Liver (tissue), 9 donors: ENCODE results near the gene TBL1XR1. TPM values are rescaled to one million over a fixed set of nuclear protein-coding genes. Genes with fewer than 3 reads are reported as not detected.

Source experiments
- DNase-seq: peaks from one replicate; pipeline ENCODE4 v3.0.0-alpha.2; 2017; ENCODE audit warnings: low spot score
- H3K27ac ChIP-seq, 2 donors: one replicate each; pipeline ENCODE4 v1.7.0; 2013; ENCODE audit warnings: inconsistent platforms in 2 of 2, low read length in 2 of 2, control low read depth in 1 of 2, low read depth in 1 of 2, mild to moderate bottlenecking in 1 of 2
- H3K27me3 ChIP-seq, 4 donors: one replicate each; pipeline versions ENCODE4 v1.6.1 to v1.7.0; 2013; ENCODE audit warnings: low read length in 3 of 4, inconsistent platforms in 1 of 4, mild to moderate bottlenecking in 1 of 4, moderate library complexity in 1 of 4; ENCODE audit not compliant: control insufficient read depth in 4 of 4, insufficient read depth in 4 of 4
- H3K36me3 ChIP-seq, 4 donors: one replicate each; pipeline versions ENCODE4 v1.6.1 to v1.7.0; 2013; ENCODE audit warnings: low read length in 3 of 4, mild to moderate bottlenecking in 3 of 4, low read depth in 1 of 4, moderate library complexity in 1 of 4; ENCODE audit not compliant: control insufficient read depth in 4 of 4, insufficient read depth in 3 of 4
- H3K4me1 ChIP-seq, 4 donors: one replicate each; pipeline versions ENCODE4 v1.6.1 to v1.7.0; 2013; ENCODE audit warnings: low read length in 3 of 4, mild to moderate bottlenecking in 3 of 4, moderate library complexity in 1 of 4; ENCODE audit not compliant: control insufficient read depth in 4 of 4, insufficient read depth in 4 of 4
- H3K4me3 ChIP-seq, 3 donors: one replicate each; pipeline versions ENCODE4 v1.6.1 to v1.7.0; 2013; ENCODE audit warnings: low read length in 3 of 3, control low read depth in 1 of 3, low read depth in 1 of 3, mild to moderate bottlenecking in 1 of 3
- H3K9ac ChIP-seq, 2 donors: one replicate each; pipeline ENCODE4 v1.7.0; 2013; ENCODE audit warnings: low read length in 2 of 2, mild to moderate bottlenecking in 2 of 2, moderate library complexity in 2 of 2, control low read depth in 1 of 2, low read depth in 1 of 2
- H3K9me3 ChIP-seq, 4 donors: one replicate each; pipeline versions ENCODE4 v1.6.1 to v1.7.0; 2013; ENCODE audit warnings: low read length in 3 of 4; ENCODE audit not compliant: control insufficient read depth in 4 of 4
- EGR1 ChIP-seq, 2 donors: IDR thresholded peaks; 2 replicates each; pipeline ENCODE4 v1.6.1; 2016 to 2018; ENCODE audit warnings: antibody characterized with exemption in 2 of 2, low read depth in 2 of 2
- FOXA1 ChIP-seq: IDR thresholded peaks from 2 replicates; pipeline ENCODE4 v1.6.1; 2016; ENCODE audit warnings: antibody characterized with exemption
- FOXA2 ChIP-seq: IDR thresholded peaks from 2 replicates; pipeline ENCODE4 v1.6.1; 2016; ENCODE audit warnings: antibody characterized with exemption
- GABPA ChIP-seq, 2 donors: IDR thresholded peaks in 1 of 2; conservative IDR thresholded peaks in 1 of 2; 2 replicates each; pipeline ENCODE4 v1.6.1; 2016; ENCODE audit warnings: antibody characterized with exemption in 2 of 2, mild to moderate bottlenecking in 1 of 2, moderate library complexity in 1 of 2
- HNF4A ChIP-seq, 2 donors: conservative IDR thresholded peaks; 2 replicates each; pipeline ENCODE4 v1.6.1; 2016; ENCODE audit warnings: antibody characterized with exemption in 2 of 2, mild to moderate bottlenecking in 2 of 2
- JUND ChIP-seq, 2 donors: IDR thresholded peaks; 2 replicates each; pipeline ENCODE4 v1.6.1; 2016; ENCODE audit warnings: antibody characterized with exemption in 2 of 2
- MAX ChIP-seq: IDR thresholded peaks from 2 replicates; pipeline ENCODE4 v1.6.1; 2016; ENCODE audit warnings: antibody characterized with exemption
- NR2F2 ChIP-seq: IDR thresholded peaks from 2 replicates; pipeline ENCODE4 v1.6.1; 2016; ENCODE audit warnings: antibody characterized with exemption
- RAD21 ChIP-seq, 2 donors: IDR thresholded peaks; 2 replicates each; pipeline ENCODE4 v1.6.1; 2016; ENCODE audit warnings: antibody characterized with exemption in 2 of 2, mild to moderate bottlenecking in 2 of 2
- RXRA ChIP-seq, 2 donors: IDR thresholded peaks; 2 replicates each; pipeline ENCODE4 v1.6.1; 2017 to 2018; ENCODE audit warnings: antibody characterized with exemption in 2 of 2, mild to moderate bottlenecking in 1 of 2
- TAF1 ChIP-seq: conservative IDR thresholded peaks from 2 replicates; pipeline ENCODE4 v1.6.1; 2016; ENCODE audit warnings: antibody characterized with exemption, mild to moderate bottlenecking
- YY1 ChIP-seq: IDR thresholded peaks from 2 replicates; pipeline ENCODE4 v1.6.1; 2016; ENCODE audit warnings: antibody characterized with exemption, mild to moderate bottlenecking
- WGBS: extraction: QIAGEN DNeasy Blood & Tissue Kit; methylation state at CpG from one replicate; pipeline ENCODE4 v1.1.7; 2013; 5-methylcytosine and 5-hydroxymethylcytosine counted together
- polyA plus RNA-seq, 2 donors: library from polyadenylated mRNA; stranded (reverse) in 1 of 2; unstranded in 1 of 2; fragments of 200-250 nt in 1 of 2; fragments of >200 nt in 1 of 2; fragmentation: Nextera tagmentation in 1 of 2; extraction: Ambion mirVana in 1 of 2; gene quantifications; one replicate each; pipeline versions ENCODE4 v1.2.1 to v1.2.3, GENCODE V29; 2013 to 2015
- total RNA-seq, 2 donors: library from RNA; depleted of rRNA; stranded (reverse); fragments of >200 nt; gene quantifications; one replicate each; pipeline ENCODE4 v1.2.3, GENCODE V29; 2014
- TF ChIP-seq, protein P1 (sequence below): IDR thresholded peaks from 2 replicates; pipeline ENCODE4 v1.6.1; 2016; ENCODE audit warnings: antibody characterized with exemption
- TF ChIP-seq, protein P2 (sequence below): IDR thresholded peaks from 2 replicates; pipeline ENCODE4 v1.6.1; 2016; ENCODE audit warnings: antibody characterized with exemption
- TF ChIP-seq, protein P3 (sequence below): IDR thresholded peaks from 2 replicates; pipeline ENCODE4 v1.6.1; 2016; ENCODE audit warnings: antibody characterized with exemption, mild to moderate bottlenecking
- TF ChIP-seq, protein P4 (sequence below): fragments of 150-350 bp; IDR thresholded peaks from 2 replicates; pipeline ENCODE4 v1.5.1; 2017; ENCODE audit warnings: improper control_type of control experiment, low read depth, low read length; ENCODE audit not compliant: missing input control
- donor health status: healthy.
- donor health status: healthy.
- donor health status: healthy.
- donor health status: healthy.
- donor health status: healthy.

The TBL1XR1 gene
- total and polyA plus RNA-seq, 4 donors: 10.3 to 65.9 (median 33.2) TPM

DNA sequence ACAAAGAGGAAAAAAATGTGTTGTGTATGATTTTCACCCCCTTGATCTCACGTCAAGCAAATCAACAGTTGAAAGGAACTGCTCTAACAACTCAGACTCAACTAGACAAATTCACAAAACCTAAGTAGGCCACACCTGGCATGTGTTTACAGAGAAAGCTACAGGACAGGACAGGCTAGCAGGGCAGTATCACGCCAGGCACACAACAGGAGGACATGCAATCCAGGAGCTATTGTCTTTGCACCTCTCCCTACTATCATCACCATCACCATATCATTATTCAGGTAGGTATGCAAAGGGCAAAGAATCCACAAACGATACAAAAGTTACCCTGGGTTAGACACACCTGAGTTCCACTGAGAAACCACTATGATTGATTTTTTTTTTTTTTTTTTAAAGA is 86.4 kb downstream of the TBL1XR1 start:
- no peaks in the 10 kb centered on the region for H3K27me3 ChIP-seq
- TF ChIP-seq FOXA2 (no peak), EGR1 (IDR thresholded peaks at IDR 0.05; ENCODE audit: low read depth in 2 of 2) (no peak), HNF4A (conservative IDR thresholded peaks at IDR 0.05) (no peak)
- 78% methylated on average over 3 of the region's 3 CpGs for WGBS
- no peak overlapping the region for H3K27ac ChIP-seq
- H3K9ac ChIP-seq: no peak overlapping the region
- no peaks in the 10 kb centered on the region for H3K9me3 ChIP-seq
- no peak overlapping the region for H3K4me3 ChIP-seq
- no peaks in the 10 kb centered on the region for H3K36me3 ChIP-seq
- no peak for DNase-seq
- H3K4me1 ChIP-seq: peaks cover 2 to 24% (median 6%) of the 10 kb centered on the region in 4 donors

DNA sequence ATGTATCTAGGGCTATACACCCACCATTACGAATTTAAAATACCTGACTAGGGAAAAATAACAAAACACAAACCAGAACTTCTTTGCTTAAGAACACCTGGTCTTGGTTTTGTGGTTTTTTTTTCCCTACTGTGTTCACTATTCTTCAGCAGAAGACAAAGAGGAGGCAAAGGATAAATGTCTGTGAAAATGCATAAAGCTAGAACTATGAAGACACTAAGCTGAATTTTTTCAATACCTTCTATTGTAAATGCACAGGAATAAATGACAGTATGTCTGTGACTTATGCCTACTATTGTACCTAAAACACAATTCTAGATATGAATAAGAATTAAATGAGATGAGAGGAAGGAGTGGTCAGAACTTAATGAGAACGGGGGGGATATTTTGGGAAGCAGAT is 86.9 kb downstream of the TBL1XR1 start:
- Histone ChIP-seq H3K27me3 (no peaks in the 10 kb centered on the region), H3K9me3 (no peaks in the 10 kb centered on the region), H3K36me3 (no peaks in the 10 kb centered on the region), H3K9ac (no peak overlapping the region), H3K4me1 (peaks cover 5 to 29% (median 9%) of the 10 kb centered on the region in 4 donors), H3K27ac (no peak overlapping the region), H3K4me3 (no peak overlapping the region)
- 82% methylated on average over 2 of the region's 2 CpGs for WGBS
- TF ChIP-seq RAD21 (IDR thresholded peaks at IDR 0.05) (no peak), TAF1 (no peak), FOXA2 (no peak), EGR1 (IDR thresholded peaks at IDR 0.05; ENCODE audit: low read depth in 2 of 2) (no peak), FOXA1 (no peak), GABPA (IDR thresholded peaks at IDR 0.05 in 1 of 2, conservative IDR thresholded peaks at IDR 0.05 in 1 of 2) (no peak), MAX (no peak), HNF4A (conservative IDR thresholded peaks at IDR 0.05) (no peak), JUND (IDR thresholded peaks at IDR 0.05) (no peak), NR2F2 (no peak), RXRA (IDR thresholded peaks at IDR 0.05) (no peak), YY1 (no peak)
- TF ChIP-seq, protein P1, sequence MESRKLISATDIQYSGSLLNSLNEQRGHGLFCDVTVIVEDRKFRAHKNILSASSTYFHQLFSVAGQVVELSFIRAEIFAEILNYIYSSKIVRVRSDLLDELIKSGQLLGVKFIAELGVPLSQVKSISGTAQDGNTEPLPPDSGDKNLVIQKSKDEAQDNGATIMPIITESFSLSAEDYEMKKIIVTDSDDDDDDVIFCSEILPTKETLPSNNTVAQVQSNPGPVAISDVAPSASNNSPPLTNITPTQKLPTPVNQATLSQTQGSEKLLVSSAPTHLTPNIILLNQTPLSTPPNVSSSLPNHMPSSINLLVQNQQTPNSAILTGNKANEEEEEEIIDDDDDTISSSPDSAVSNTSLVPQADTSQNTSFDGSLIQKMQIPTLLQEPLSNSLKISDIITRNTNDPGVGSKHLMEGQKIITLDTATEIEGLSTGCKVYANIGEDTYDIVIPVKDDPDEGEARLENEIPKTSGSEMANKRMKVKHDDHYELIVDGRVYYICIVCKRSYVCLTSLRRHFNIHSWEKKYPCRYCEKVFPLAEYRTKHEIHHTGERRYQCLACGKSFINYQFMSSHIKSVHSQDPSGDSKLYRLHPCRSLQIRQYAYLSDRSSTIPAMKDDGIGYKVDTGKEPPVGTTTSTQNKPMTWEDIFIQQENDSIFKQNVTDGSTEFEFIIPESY: no peak
- TF ChIP-seq, protein P2, sequence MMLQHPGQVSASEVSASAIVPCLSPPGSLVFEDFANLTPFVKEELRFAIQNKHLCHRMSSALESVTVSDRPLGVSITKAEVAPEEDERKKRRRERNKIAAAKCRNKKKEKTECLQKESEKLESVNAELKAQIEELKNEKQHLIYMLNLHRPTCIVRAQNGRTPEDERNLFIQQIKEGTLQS: no peak
- no peak for DNase-seq

GRCh38 chr3:177109688-177110330 is 87.5 kb downstream of the TBL1XR1 start:
- H3K27ac ChIP-seq: no peak overlapping the region
- H3K4me1 ChIP-seq: peaks cover 5 to 33% (median 10%) of the 10 kb centered on the region in 4 donors
- H3K36me3 ChIP-seq: no peaks in the 10 kb centered on the region
- no peak overlapping the region for H3K9ac ChIP-seq
- no peak overlapping the region for H3K4me3 ChIP-seq
- WGBS: 71% methylated on average over 5 of the region's 5 CpGs
- H3K27me3 ChIP-seq: no peaks in the 10 kb centered on the region
- no peaks in the 10 kb centered on the region for H3K9me3 ChIP-seq
- DNase-seq: no peak
- TF ChIP-seq RXRA (IDR thresholded peaks at IDR 0.05) (no peak), TAF1 (no peak), JUND (IDR thresholded peaks at IDR 0.05) (no peak), GABPA (IDR thresholded peaks at IDR 0.05 in 1 of 2, conservative IDR thresholded peaks at IDR 0.05 in 1 of 2) (no peak), MAX (no peak), RAD21 (IDR thresholded peaks at IDR 0.05) (no peak), FOXA1 (no peak)
- TF ChIP-seq, protein P3, sequence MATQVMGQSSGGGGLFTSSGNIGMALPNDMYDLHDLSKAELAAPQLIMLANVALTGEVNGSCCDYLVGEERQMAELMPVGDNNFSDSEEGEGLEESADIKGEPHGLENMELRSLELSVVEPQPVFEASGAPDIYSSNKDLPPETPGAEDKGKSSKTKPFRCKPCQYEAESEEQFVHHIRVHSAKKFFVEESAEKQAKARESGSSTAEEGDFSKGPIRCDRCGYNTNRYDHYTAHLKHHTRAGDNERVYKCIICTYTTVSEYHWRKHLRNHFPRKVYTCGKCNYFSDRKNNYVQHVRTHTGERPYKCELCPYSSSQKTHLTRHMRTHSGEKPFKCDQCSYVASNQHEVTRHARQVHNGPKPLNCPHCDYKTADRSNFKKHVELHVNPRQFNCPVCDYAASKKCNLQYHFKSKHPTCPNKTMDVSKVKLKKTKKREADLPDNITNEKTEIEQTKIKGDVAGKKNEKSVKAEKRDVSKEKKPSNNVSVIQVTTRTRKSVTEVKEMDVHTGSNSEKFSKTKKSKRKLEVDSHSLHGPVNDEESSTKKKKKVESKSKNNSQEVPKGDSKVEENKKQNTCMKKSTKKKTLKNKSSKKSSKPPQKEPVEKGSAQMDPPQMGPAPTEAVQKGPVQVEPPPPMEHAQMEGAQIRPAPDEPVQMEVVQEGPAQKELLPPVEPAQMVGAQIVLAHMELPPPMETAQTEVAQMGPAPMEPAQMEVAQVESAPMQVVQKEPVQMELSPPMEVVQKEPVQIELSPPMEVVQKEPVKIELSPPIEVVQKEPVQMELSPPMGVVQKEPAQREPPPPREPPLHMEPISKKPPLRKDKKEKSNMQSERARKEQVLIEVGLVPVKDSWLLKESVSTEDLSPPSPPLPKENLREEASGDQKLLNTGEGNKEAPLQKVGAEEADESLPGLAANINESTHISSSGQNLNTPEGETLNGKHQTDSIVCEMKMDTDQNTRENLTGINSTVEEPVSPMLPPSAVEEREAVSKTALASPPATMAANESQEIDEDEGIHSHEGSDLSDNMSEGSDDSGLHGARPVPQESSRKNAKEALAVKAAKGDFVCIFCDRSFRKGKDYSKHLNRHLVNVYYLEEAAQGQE: no peak
- TF ChIP-seq, protein P2: no peak
- TF ChIP-seq, protein P4, sequence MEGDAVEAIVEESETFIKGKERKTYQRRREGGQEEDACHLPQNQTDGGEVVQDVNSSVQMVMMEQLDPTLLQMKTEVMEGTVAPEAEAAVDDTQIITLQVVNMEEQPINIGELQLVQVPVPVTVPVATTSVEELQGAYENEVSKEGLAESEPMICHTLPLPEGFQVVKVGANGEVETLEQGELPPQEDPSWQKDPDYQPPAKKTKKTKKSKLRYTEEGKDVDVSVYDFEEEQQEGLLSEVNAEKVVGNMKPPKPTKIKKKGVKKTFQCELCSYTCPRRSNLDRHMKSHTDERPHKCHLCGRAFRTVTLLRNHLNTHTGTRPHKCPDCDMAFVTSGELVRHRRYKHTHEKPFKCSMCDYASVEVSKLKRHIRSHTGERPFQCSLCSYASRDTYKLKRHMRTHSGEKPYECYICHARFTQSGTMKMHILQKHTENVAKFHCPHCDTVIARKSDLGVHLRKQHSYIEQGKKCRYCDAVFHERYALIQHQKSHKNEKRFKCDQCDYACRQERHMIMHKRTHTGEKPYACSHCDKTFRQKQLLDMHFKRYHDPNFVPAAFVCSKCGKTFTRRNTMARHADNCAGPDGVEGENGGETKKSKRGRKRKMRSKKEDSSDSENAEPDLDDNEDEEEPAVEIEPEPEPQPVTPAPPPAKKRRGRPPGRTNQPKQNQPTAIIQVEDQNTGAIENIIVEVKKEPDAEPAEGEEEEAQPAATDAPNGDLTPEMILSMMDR: no peak
